B cell (primary cell): Measurements from ENCODE around the gene PRSS38. TPM values are rescaled to one million over a fixed set of nuclear protein-coding genes. Genes with fewer than 3 reads are reported as not detected.

ENCODE experiments used
- ATAC-seq: fragments of 200-7000 bp; cut with Tn5 transposase; one replicate; pipeline ENCODE4 v1.10.0; 2021; ENCODE audit warnings: low read depth, mild to moderate bottlenecking, moderate number of reproducible peaks, moderate library complexity
- CTCF ChIA-PET: fragments of 350-600 bp; sonication (Branson Sonifier 250); formaldehyde crosslinking; loops from one replicate; lab custom pipeline; 2021; ENCODE audit warnings: antibody characterized with exemption, inconsistent platforms; lab: Charles Lee
- POLR2A ChIA-PET: fragments of 350-600 bp; sonication (Branson Sonifier 250); formaldehyde crosslinking; loops from one replicate; lab custom pipeline; 2021; ENCODE audit warnings: antibody characterized with exemption; lab: Charles Lee
- DNase-seq: peaks from one replicate; pipeline ENCODE4 v3.0.0; 2013
- H2AFZ ChIP-seq: 2 replicates; pipeline ENCODE4 v1.6.1; 2012; ENCODE audit warnings: mild to moderate bottlenecking, low read depth, low read length; ENCODE audit not compliant: insufficient read depth, poor library complexity, severe bottlenecking
- H3K27ac ChIP-seq, 2 donors: 1 replicate in 1 of 2; 2 replicates in 1 of 2; pipeline ENCODE4 v1.5.1; 2012 to 2013; ENCODE audit warnings: low read length in 2 of 2, mild to moderate bottlenecking in 2 of 2, moderate library complexity in 1 of 2
- H3K27me3 ChIP-seq, 4 experiments: fragments of 200-600 bp in 1 of 4; sonication (generic) in 1 of 4; replicated peaks in 1 of 4; 1 replicate in 2 of 4; 2 replicates in 2 of 4; pipeline versions ENCODE4 v1.6.1 to v1.7.0; 2013 to 2016; ENCODE audit warnings: low read length in 3 of 4, mild to moderate bottlenecking in 2 of 4, mixed read lengths in 1 of 4, moderate library complexity in 1 of 4; ENCODE audit not compliant: insufficient read depth in 4 of 4, control insufficient read depth in 3 of 4; ENCODE audit errors: control extremely low read depth in 1 of 4
- H3K36me3 ChIP-seq, 2 experiments: replicated peaks in 1 of 2; 1 replicate in 1 of 2; 2 replicates in 1 of 2; pipeline versions ENCODE4 v1.6.1 to v1.7.1; 2013; ENCODE audit warnings: low read length in 1 of 2; ENCODE audit not compliant: insufficient read depth in 2 of 2, control insufficient read depth in 1 of 2; ENCODE audit errors: control extremely low read depth in 1 of 2, extremely low read depth in 1 of 2
- H3K4me1 ChIP-seq, 2 donors: fragments of 200-600 bp in 1 of 2; sonication (generic) in 1 of 2; 1 replicate in 1 of 2; 2 replicates in 1 of 2; pipeline versions ENCODE4 v1.5.1 to v1.6.1; 2013 to 2017; ENCODE audit warnings: low read length in 2 of 2; ENCODE audit not compliant: control insufficient read depth in 2 of 2, insufficient read depth in 2 of 2
- H3K4me2 ChIP-seq: replicated peaks from 2 replicates; pipeline ENCODE3; 2012; ENCODE audit warnings: mild to moderate bottlenecking, low read depth, low read length; ENCODE audit not compliant: poor library complexity, severe bottlenecking
- H3K4me3 ChIP-seq, 5 experiments: fragments of 200-600 bp in 1 of 5; sonication (generic) in 1 of 5; 1 replicate in 3 of 5; 2 replicates in 2 of 5; pipeline versions ENCODE4 v1.5.1 to v1.7.0; 2011 to 2016; ENCODE audit warnings: low read length in 4 of 5, mild to moderate bottlenecking in 4 of 5, low read depth in 2 of 5, control low read depth in 1 of 5, moderate library complexity in 1 of 5; ENCODE audit not compliant: insufficient read depth in 1 of 5; ENCODE audit errors: control extremely low read depth in 1 of 5, extremely low read depth in 1 of 5
- H3K79me2 ChIP-seq: fragments of 200-600 bp; sonication (generic); one replicate; pipeline ENCODE4 v1.6.0; 2016; ENCODE audit warnings: low read length; ENCODE audit not compliant: control insufficient read depth, insufficient read depth
- H3K9ac ChIP-seq: fragments of 200-600 bp; sonication (generic); 2 replicates; pipeline ENCODE4 v1.6.1; 2017; ENCODE audit warnings: mild to moderate bottlenecking, low read length, moderate library complexity
- H3K9me3 ChIP-seq, 3 donors: one replicate each; pipeline versions ENCODE4 v1.6.1 to v1.7.1; 2013; ENCODE audit warnings: low read length in 2 of 3; ENCODE audit not compliant: control insufficient read depth in 2 of 3, insufficient read depth in 1 of 3; ENCODE audit errors: control extremely low read depth in 1 of 3
- H4K20me1 ChIP-seq: 2 replicates; pipeline ENCODE4 v1.6.0; 2012; ENCODE audit warnings: mild to moderate bottlenecking, low read length; ENCODE audit not compliant: insufficient read depth, control insufficient read depth, poor library complexity, severe bottlenecking
- H3K27ac Mint-ChIP-seq: one replicate; pipeline ENCODE4 v1.8.0; 2021; ENCODE audit warnings: mixed read lengths
- H3K27me3 Mint-ChIP-seq: one replicate; pipeline ENCODE4 v1.8.0; 2021; ENCODE audit warnings: mixed read lengths
- H3K4me1 Mint-ChIP-seq: one replicate; pipeline ENCODE4 v1.8.0; 2021; ENCODE audit warnings: mixed read lengths
- H3K4me3 Mint-ChIP-seq: one replicate; pipeline ENCODE4 v1.8.0; 2021; ENCODE audit warnings: mixed read lengths
- H3K9me3 Mint-ChIP-seq: one replicate; pipeline ENCODE4 v1.8.0; 2022; ENCODE audit warnings: mixed read lengths; ENCODE audit not compliant: insufficient read depth
- CTCF ChIP-seq: fragments of 200-600 bp; IDR thresholded peaks from one replicate; pipeline ENCODE4 v1.8.0; 2022; ENCODE audit warnings: antibody characterized with exemption, mild to moderate bottlenecking
- EZH2 ChIP-seq: IDR thresholded peaks from 2 replicates; pipeline ENCODE4 v1.6.1; 2012; ENCODE audit warnings: borderline replicate concordance, low read depth, mild to moderate bottlenecking, moderate library complexity, low read length; ENCODE audit not compliant: insufficient read depth, poor library complexity, severe bottlenecking
- WGBS: methylation state at CpG from one replicate; pipeline ENCODE4 v1.1.5; 2013; ENCODE audit warnings: missing lambda C conversion rate; ENCODE audit not compliant: insufficient coverage; 5-methylcytosine and 5-hydroxymethylcytosine counted together
- intact Hi-C: fragments of 100-400 bp; cut with micrococcal nuclease; formaldehyde crosslinking; loops from one replicate; pipeline ENCODE4 v1.10.0; 2022
- polyA plus RNA-seq: library from polyadenylated mRNA; depleted of rRNA; stranded (reverse); fragments of >200 nt; gene quantifications from 2 replicates; pipeline ENCODE4 v1.2.3, GENCODE V29; 2012
- total RNA-seq, 2 donors: library from RNA; stranded (reverse); fragments of 120-200 nt in 1 of 2; gene quantifications; 1 replicate in 1 of 2; 2 replicates in 1 of 2; pipeline versions ENCODE4 v1.2.3 to v1.2.4, GENCODE V29; 2013 to 2022

The PRSS38 gene
- total and polyA plus RNA-seq, 2 donors (not counting 1 experiment from before 2014, with no cell fraction given) = not detected

- DNase-seq = peak; percentile 2
- POLR2A ChIA-PET = no interaction called here
- no peak overlapping the region for H3K4me3 Mint-ChIP-seq
Measured at GRCh38 chr1:227793079-227793947, 22.2 kb upstream of the PRSS38 start.

More at GRCh38 chr1:227793079-227793947, 22.2 kb upstream of the PRSS38 start:
- H3K27ac ChIP-seq = no peak overlapping the region
- 92% methylated on average over 10 of the region's 10 CpGs for WGBS
- H3K9ac ChIP-seq = no peak overlapping the region
- no peaks in the 10 kb centered on the region for H3K9me3 ChIP-seq
- no peaks in the 10 kb centered on the region for H3K79me2 ChIP-seq
- no peak overlapping the region for H3K27ac Mint-ChIP-seq
- no peaks in the 10 kb centered on the region for H4K20me1 ChIP-seq
- peaks cover 8% of the 10 kb centered on the region for H3K27me3 Mint-ChIP-seq
- no peak overlapping the region for H3K4me3 ChIP-seq
- H3K9me3 Mint-ChIP-seq = no peaks in the 10 kb centered on the region
- no peak for ATAC-seq
- peaks cover 4 to 8% of the 10 kb centered on the region in 2 donors for H3K4me1 ChIP-seq
- TF ChIP-seq CTCF (no peak), EZH2 (no peak)
- CTCF ChIA-PET = no interaction called here
- H3K4me1 Mint-ChIP-seq = no peaks in the 10 kb centered on the region
- intact Hi-C loops = no loop called here
- peaks cover 0 to 7% (median 0%) of the 10 kb centered on the region in 4 experiments for H3K27me3 ChIP-seq
- no peak overlapping the region for H2AFZ ChIP-seq
- no peaks in the 10 kb centered on the region for H3K36me3 ChIP-seq
- no peak overlapping the region for H3K4me2 ChIP-seq
